Measurements from ENCODE around the gene CPNE5. TPM values are rescaled to one million over a fixed set of nuclear protein-coding genes. Genes with fewer than 3 reads are reported as not detected.

The CPNE5 gene
- polyA plus RNA-seq, 2 of the 4 experiments (the other 2 are of a cell fraction): 0.03 to 0.13 TPM

GRCh38 chr6:36697481-36697903 is 141.8 kb downstream of the CPNE5 start, which contains the start of gene RAB44:
RAB44 (plus strand) TSS chr6:36697826; CDS start chr6:36704236, 6,410 bp downstream.
- ChIA-PET POLR2A (interaction anchor here (1.2 kb wide), 1 partner anchor 9 kb away, joined by 3 read pairs; no protein-coding TSS in a partner anchor), CTCF (interaction anchor here (0.8 to 1.6 kb wide), 5 partner anchors 12 to 82 kb away, joined by 4 to 5 read pairs (median 4); no protein-coding TSS in a partner anchor)
- no peak for DNase-seq (ENCODE audit: low read depth in 1 of 2, low spot score in 1 of 2)
- H3K27ac ChIP-seq: no peak within 1 kb of the TSS
- FAIRE-seq: no peak
- TF ChIP-seq EHMT2 (IDR thresholded peaks at IDR 0.05; ENCODE audit: low read depth) (no peak), SMC3 (IDR thresholded peaks at IDR 0.05) (no peak), JUN (IDR thresholded peaks at IDR 0.05) (no peak), HOXB5 (CRISPR knock-in tag; IDR thresholded peaks at IDR 0.05) (no peak), CBX8 (IDR thresholded peaks at IDR 0.05) (no peak), MYC (IDR thresholded peaks at IDR 0.05; ENCODE audit: borderline replicate concordance, low read length) (no peak), CBX2 (IDR thresholded peaks at IDR 0.05; ENCODE audit: borderline replicate concordance, low read depth) (no peak), POLR2A (IDR thresholded peaks at IDR 0.05; ENCODE audit: low read length) (no peak), RFX5 (IDR thresholded peaks at IDR 0.05) (no peak), ZFP36 (IDR thresholded peaks at IDR 0.05; ENCODE audit: borderline replicate concordance, partially characterized antibody) (no peak), NFE2L2 (conservative IDR thresholded peaks at IDR 0.05; ENCODE audit: low read length) (no peak), ZNF302 (CRISPR knock-in tag; IDR thresholded peaks at IDR 0.05) (no peak), MAX (IDR thresholded peaks at IDR 0.05) (no peak), ATOH8 (CRISPR knock-in tag; IDR thresholded peaks at IDR 0.05; ENCODE audit: low read depth) (no peak), HDAC2 (IDR thresholded peaks at IDR 0.05) (no peak), TP53 (CRISPR knock-in tag; IDR thresholded peaks at IDR 0.05) (no peak), E2F6 (IDR thresholded peaks at IDR 0.05; ENCODE audit: borderline replicate concordance, low read depth) (no peak)
- TF ChIP-seq, protein P1, sequence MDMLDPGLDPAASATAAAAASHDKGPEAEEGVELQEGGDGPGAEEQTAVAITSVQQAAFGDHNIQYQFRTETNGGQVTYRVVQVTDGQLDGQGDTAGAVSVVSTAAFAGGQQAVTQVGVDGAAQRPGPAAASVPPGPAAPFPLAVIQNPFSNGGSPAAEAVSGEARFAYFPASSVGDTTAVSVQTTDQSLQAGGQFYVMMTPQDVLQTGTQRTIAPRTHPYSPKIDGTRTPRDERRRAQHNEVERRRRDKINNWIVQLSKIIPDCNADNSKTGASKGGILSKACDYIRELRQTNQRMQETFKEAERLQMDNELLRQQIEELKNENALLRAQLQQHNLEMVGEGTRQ (IDR thresholded peaks at IDR 0.05): no peak
- peaks cover 5% of the 10 kb centered on the region; the same call in 1 of the 3 replicates for H3K4me1 ChIP-seq
- WGBS (ENCODE audit: missing lambda C conversion rate): 89% methylated on average over 7 of the region's 7 CpGs
- H3K4me2 ChIP-seq: no peak within 1 kb of the TSS
- ATAC-seq: no peak
- no peak within 1 kb of the TSS for H3K4me3 ChIP-seq
- H3K9me3 ChIP-seq: no peaks in the 10 kb centered on the region

- Histone ChIP-seq H3K9me3 (no peaks in the 10 kb centered on the region), H3K27ac (no peak overlapping the region), H3K4me1 (no peaks in the 10 kb centered on the region), H3K4me2 (no peak overlapping the region), H3K4me3 (no peak overlapping the region)
- CTCF ChIA-PET: interaction anchor here (1.0 to 1.6 kb wide), 4 partner anchors 14 to 80 kb away, joined by 3 to 6 read pairs (median 3); no protein-coding TSS in a partner anchor
- POLR2A ChIA-PET: no interaction called here
- WGBS (ENCODE audit: missing lambda C conversion rate): 89% methylated on average over 2 of the region's 2 CpGs
- no peak for DNase-seq (ENCODE audit: low read depth in 1 of 2, low spot score in 1 of 2)
- no peak for ATAC-seq
- TF ChIP-seq CBX2 (IDR thresholded peaks at IDR 0.05; ENCODE audit: borderline replicate concordance, low read depth) (no peak), HOXA7 (CRISPR knock-in tag; IDR thresholded peaks at IDR 0.05) (no peak), CEBPB (IDR thresholded peaks at IDR 0.05) (no peak), CTCF (IDR thresholded peaks at IDR 0.05) (no peak), GATA3 (IDR thresholded peaks at IDR 0.05; ENCODE audit: borderline replicate concordance) (no peak), KDM5A (IDR thresholded peaks at IDR 0.05) (no peak), JUNB (IDR thresholded peaks at IDR 0.05) (no peak), RAD21 (conservative IDR thresholded peaks at IDR 0.05 in 1 of 2, IDR thresholded peaks at IDR 0.05 in 1 of 2) (no peak), MAZ (IDR thresholded peaks at IDR 0.05; ENCODE audit: borderline replicate concordance, low read depth, low read length) (no peak), JUN (IDR thresholded peaks at IDR 0.05) (no peak), SMC3 (IDR thresholded peaks at IDR 0.05) (no peak), TFCP2L1 (CRISPR knock-in tag; IDR thresholded peaks at IDR 0.05) (no peak)
- no peak for FAIRE-seq
Observed at GRCh38 chr6:36695414-36695813, 143.8 kb downstream of the CPNE5 start.
